GM20431 (cell line): ENCODE results near the gene TNFAIP2.

Experiments
- in situ Hi-C: fragments of 300-500 bp; cut with MseI, MboI; formaldehyde crosslinking; loops from one replicate; pipeline ENCODE4 v1.15.0; 2020; ENCODE audit warnings: low sequenced_read_pairs; ENCODE audit not compliant: unreplicated experiment

Gene TNFAIP2

DNA sequence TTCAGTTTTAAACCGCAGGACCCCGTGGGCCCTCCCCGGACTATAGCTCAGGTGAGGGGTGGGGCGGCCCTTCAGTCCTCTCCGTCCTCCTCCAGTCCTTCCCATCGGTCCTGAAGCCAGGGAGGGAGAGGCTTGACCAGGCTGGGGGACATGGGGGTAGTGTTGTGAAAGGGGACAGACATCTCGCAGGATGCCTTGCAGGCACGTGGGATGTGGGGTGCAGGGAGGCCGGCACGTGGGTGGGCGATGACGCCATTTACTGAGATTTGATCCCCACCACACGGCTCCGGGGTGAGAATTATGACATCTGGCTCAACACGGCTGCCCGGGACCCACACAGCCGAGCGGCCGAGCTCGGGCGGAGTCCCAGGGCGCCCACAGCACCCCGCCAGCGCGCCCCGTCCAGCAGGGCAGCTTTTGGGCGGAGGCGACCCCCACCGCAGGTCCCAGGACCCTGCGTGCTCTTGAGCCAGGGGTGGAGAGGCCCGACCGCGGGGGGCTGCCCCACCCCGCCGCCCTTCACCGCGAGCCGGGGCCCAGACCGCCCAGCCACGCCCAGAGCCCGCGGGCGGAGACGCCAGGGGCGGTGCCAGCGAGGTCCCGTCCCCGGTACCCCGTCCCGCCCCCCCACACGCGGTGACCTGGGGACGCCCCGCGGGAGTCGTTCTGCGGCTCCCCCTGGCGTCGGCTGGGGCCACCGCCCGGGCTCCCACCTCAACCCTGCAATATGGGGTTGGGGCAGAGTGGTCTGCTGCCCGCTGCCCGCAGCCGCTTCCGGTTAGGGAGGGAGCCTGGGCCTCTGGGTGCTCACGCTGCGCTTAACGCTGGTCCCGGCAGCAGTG is 32.0 kb upstream of the TNFAIP2 start:
- in situ Hi-C loops, result loop anchor here (25.0 kb wide), 1 partner anchor 196 kb away; no protein-coding TSS in a partner anchor

- in situ Hi-C loops, result loop anchor here (25.0 kb wide), 1 partner anchor 195 kb away; no protein-coding TSS in a partner anchor
Measured at GRCh38 chr14:103091883-103092222, 31.4 kb upstream of the TNFAIP2 start.

DNA sequence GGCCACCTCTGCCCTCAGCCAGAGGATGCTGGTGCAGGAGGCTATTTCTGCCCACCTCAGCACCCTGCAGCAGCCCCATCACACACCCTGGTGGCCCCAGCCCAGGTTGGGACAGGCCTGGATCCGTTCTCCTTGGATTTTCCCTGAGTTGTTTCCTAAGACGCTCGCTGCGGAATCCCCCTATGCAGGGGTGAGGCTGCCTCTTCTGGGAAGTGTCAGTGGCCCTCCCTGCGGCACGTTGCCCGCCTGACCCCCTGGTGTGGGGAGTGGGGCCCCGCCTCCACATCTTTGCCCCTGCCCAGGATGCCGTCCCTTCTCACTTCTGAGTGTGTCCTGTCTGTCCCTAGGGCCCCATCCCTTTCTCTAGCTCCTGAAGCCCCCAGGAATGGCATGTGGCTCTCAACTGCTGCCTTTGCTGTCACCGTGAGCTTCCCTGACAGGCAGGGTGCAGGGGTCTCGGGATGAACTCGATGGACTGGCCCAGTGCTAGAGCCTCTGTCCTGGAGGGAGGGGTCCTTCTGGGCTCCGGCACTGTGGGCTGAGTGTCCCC is 29.3 kb upstream of the TNFAIP2 start:
- in situ Hi-C loops, result loop anchor here (25.0 kb wide), 1 partner anchor 193 kb away; no protein-coding TSS in a partner anchor

DNA sequence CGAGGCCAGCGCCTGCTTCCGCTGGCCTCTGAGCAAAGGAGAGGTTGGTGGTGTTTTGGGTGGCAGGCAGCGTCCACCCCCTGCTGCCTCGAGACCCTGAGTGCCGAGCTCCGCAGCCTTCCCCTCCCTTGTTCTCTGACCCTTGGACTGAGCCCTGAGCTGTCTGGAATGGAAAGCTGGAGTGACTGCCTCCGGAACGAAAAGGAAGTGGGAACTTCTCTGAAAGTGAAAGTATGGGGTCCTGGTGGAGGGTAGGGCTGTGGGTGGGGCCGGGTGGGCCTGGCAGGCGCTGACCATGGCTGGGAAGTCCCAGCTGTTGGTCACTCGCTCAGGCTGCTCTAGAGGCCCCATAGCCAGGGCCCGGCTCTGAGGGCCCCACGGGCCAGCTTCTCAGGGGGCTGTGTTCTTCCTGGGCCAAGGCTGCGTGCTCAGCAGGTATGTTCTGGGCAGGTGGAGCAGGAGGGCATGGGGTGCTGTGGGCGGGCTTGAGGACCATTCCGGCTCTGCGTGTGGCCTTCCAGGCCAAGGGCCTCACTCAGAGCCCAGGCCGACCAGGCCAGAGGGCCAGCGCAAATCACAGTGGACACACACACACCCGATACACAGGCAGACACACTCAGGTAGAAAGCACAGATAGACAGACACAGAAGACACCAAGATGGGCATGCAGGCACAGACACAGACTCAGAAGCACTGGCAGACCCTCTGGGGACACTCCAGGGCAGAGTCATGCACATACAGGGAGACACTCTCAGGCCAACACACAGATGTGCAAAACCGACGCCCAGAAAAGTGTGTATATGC is 28.7 kb upstream of the TNFAIP2 start, which contains the start of gene EXOC3L4:
TSS of gene EXOC3L4 (plus strand) at position 320 of the 804 bp plus-strand sequence. CDS start 5,495 bp downstream, outside the sequence.
- in situ Hi-C loops, result loop anchor here (25.0 kb wide), 1 partner anchor 193 kb away; no protein-coding TSS in a partner anchor

DNA sequence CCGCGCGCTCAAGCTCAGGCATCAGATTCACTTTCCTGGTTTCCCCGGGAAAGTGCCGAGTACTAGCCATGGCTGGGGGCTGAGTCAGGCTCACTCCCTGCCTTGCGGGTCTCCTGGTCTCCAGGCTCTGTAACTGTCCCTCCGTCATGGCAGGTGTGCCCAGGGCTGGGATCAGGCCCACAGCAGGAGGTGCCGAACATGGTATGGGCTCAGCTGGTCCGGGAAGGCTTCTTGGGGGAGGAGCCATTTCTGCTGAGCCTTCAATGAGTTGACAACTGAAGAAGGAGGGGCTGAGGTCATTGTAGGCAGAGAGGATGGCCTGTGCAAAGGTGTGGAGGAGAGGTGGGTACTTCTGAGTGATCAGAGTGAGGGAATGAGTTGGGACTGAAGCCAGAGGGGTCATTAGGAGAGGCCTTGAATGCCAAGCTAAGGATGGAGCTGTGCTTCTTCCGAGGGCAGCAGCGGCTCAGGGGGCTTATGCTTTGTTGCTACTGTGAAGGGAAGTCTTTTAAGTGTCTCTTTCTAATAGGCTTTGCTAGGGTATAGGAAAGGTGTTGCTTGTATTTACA is 28.0 kb upstream of the TNFAIP2 start:
- in situ Hi-C loops, result loop anchor here (25.0 kb wide), 1 partner anchor 192 kb away; no protein-coding TSS in a partner anchor

DNA sequence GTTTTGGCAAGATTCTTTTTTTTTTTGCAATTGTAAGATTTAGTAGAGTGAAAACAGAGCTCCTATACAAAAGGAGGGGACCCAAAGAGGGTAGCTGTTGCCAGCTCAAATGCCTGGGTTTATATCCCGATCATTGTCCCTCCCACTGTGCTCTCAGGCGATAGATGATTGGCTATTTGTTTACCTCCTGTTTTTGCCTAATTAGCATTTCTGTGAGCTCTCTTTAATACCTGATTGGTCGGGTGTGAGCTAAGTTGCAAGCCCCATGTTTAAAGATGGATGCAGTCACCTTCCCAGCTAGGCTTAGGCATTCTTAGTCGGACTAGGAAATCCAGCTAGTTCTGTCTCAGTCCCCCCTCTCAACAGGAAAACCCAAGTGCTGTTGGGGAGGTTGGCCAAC is 26.9 kb upstream of the TNFAIP2 start:
- in situ Hi-C loops, result loop anchor here (25.0 kb wide), 1 partner anchor 191 kb away; no protein-coding TSS in a partner anchor

- in situ Hi-C loops, result loop anchor here (25.0 kb wide), 1 partner anchor 190 kb away; no protein-coding TSS in a partner anchor
Measured at GRCh38 chr14:103097244-103097993, 25.8 kb upstream of the TNFAIP2 start.

DNA sequence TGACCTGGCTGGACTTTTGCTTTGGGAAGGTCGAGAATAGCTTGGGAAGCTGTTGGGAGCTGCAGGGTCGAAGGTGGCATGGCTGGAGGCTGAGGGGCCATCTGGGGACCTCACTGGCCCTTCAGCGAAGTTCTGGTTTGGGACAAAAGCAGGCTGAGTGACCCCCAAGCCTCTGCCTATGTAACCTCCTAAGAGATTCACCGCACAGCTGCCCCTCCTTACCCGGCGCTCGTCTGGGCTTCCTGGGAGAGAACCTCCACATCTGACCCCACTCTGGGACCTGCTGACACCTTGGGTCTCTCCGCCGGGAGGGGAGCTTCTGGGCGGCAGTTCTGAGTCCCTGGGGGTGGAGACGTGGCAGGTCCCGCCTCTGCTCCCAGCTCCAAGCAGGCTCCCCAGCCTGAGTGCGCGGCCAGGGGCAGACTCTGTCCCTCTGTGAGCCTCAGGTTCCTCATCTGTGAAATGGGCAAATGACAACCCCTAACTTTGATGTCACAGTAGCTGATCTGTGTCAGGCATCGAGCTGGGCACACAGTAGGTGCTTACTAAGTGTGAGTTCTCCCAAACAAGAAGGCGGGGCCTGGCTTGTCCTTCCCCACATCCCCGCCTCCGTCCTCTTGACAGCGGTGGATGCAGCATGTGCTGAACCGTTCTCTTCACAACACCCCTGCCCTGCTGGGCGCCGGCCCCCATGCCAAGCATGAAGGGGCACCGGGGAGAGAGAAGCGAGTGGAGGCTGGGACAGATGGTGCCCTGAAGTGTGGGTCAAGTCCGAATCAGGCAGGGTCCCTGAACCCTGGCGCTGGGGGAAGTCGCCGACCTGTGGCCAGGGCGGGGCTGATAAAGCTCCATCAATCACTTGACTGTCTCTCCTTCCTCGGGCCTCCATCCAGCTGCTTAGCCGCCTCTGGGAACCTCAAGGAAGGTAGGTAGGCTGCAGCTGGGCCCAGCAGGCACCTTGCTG is 25.0 kb upstream of the TNFAIP2 start:
- in situ Hi-C loops, result loop anchor here (25.0 kb wide), 1 partner anchor 189 kb away; no protein-coding TSS in a partner anchor

GRCh38 chr14:103099081-103099732 is 24.1 kb upstream of the TNFAIP2 start:
- in situ Hi-C loops, result loop anchor here (25.0 kb wide), 1 partner anchor 188 kb away; no protein-coding TSS in a partner anchor

DNA sequence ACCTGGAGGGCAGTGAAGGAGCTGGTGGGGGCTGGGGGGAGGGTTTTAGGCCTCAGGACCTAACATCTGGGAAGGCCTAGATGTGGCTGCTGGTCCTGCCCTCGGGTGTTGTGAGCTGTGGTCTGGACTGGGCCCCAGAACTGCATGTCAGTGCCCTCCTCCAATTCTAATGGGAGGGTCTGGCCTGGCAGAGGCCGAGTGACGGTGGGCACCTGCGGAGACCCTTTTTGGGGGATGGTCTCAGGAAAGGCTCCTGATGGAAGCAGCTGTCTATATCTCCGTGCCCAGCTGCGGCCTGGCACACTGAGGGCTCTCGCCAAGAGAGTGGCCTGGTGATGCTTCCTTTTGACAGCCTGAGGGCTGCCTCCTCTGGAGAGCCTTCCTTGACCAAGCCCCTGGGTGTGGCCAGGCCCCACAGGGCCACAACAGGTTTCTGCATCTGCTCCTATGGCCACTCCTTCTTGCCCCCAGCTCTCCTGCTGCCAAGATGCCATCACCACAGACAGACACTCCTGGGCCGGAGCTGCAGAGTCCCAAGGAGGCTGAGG is 23.5 kb upstream of the TNFAIP2 start:
- in situ Hi-C loops, result loop anchor here (25.0 kb wide), 1 partner anchor 187 kb away; no protein-coding TSS in a partner anchor

DNA sequence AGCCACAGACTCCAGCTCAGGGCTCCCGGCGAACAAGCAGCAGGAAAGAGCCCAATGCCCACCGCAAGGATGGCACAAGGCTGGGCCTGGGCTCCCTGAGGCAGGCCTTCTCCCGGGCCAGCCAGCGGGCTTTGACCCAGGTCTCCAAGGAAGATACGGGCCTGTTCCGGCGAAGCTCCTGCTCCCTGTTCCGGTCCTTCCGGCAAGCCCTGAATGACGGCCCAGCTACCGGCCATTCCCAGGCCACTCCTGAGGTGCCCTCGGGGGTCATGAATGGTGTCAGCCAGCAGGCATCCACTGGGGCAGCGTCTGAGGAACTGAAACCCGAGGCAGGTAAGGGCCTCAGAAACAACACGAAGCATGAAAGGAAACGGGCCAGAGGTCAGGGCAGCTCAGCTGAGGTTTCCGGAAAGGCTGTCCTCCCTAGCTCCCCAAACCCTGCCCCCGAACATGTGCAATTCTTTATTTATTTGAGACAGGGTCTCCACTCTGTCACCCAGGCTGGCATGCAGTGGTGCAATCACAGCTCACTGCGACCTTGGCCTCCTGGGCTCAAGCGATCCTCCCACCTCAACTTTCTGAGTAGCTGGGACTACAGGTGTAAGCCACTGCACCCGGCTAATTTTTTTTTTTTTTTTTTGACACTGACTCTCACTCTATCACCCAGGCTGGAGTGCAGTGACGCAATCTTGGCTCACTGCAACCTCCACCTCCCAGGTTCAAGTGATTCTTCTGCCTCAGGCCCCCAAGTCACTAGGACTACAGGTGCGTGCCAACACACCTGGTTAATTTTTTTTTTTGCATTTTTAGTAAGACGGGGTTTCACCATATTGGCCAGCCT is 22.8 kb upstream of the TNFAIP2 start:
- in situ Hi-C loops, result no loop called here

DNA sequence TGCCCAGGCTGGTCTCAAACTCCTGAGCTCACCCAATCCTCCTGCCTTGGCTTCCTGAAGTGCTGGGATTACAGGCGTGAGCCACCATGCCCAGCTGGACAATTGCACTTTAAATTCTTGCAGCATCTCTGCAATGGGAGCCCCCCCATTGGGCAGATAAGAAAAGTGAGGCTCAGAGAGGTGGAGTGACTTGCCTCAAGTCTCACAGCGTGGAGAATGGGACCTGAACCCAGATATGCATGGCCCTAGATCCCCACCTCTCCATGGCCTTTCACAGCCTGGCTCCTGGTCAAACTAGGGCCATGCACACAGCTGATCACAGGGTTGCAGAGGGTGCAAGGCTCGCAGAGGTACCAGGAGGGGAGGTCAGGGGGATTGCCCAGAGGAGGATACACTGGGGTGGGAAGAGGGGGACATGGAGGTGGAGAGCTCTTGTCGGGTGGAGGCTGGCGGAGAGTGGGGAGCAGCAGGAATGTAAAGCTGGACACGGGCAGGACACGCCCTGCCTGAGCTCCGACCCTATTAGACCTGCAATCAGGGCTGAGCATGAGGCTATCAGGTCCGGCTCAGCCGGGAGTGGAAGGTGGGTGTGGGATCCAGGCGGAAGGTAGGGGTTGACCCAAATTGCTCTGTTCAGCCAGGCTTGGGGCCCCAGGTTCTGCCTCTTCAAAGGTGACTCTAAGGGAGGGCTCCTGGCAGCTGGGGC is 21.9 kb upstream of the TNFAIP2 start:
- in situ Hi-C loops, result no loop called here

GRCh38 chr14:103101963-103102688 is 21.1 kb upstream of the TNFAIP2 start:
- in situ Hi-C loops, result no loop called here

DNA sequence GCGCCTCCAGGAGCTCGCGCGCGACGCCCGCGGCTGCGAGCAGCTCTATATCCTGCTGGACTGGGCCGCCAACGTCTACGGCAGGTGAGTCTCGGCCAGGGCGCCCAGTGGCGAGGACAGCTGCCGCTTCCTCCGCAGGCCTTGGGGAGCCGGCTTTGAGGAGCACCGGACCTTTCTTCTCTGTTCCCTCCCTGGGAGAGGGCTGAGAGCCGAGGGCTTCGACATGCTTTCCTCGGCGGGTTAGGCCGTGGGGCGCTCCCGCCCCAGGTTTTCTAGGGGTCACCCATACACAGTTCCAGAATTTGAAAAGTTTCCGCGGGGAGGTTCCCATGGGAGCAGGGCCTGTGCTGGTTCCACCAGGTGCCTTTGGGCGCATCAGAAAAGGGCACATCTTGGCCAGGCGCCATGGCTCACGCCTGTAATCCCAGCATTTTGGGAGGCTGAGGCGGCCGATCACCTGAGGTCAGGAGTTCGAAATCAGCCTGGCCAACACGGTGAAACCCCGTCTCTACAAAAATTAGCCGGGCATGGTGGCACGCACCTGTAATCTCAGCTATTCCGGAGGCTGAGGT is 20.5 kb upstream of the TNFAIP2 start:
- in situ Hi-C loops, result no loop called here
